PC-3 (cell line): ENCODE results near the gene NFIX. TPM values are rescaled to one million over a fixed set of nuclear protein-coding genes. Genes with fewer than 3 reads are reported as not detected.

Experiments
- ATAC-seq: fragments of 200-7000 bp; cut with Tn5 transposase; 2 replicates; pipeline ENCODE4 v1.9.1; 2020; ENCODE audit warnings: mild to moderate bottlenecking, moderate library complexity
- BruUV-seq: library from RNA; stranded (reverse); fragments of 400-500 nt; replicated peaks from 2 replicates; lab custom pipeline; 2021; lab: Mats Ljungman, UMichigan
- CTCF ChIA-PET: fragments of 300-600 bp; sonication (Branson Sonifier 250); formaldehyde crosslinking; loops from one replicate; lab custom pipeline; 2022; ENCODE audit warnings: antibody characterized with exemption; lab: Charles Lee
- POLR2A ChIA-PET: fragments of 300-600 bp; sonication (Branson Sonifier 250); formaldehyde crosslinking; loops from one replicate; lab custom pipeline; 2022; ENCODE audit warnings: antibody characterized with exemption; ENCODE audit not compliant: unreplicated experiment; lab: Charles Lee
- DNase-seq: peaks from one replicate; pipeline ENCODE4 v3.0.0-alpha.2; 2015
- H2AFZ ChIP-seq: fragments of 300-600 bp; sonication (generic); 2 replicates; pipeline ENCODE4 v1.6.0; 2016; ENCODE audit warnings: antibody characterized with exemption, low read length
- H3F3A ChIP-seq: fragments of 300-600 bp; sonication (generic); one replicate; pipeline ENCODE4 v1.6.0; 2017; ENCODE audit warnings: antibody characterized with exemption, low read length, control low read depth, mild to moderate bottlenecking; ENCODE audit not compliant: unreplicated experiment
- H3K27ac ChIP-seq: fragments of 300-600 bp; sonication (generic); 2 replicates; pipeline ENCODE4 v1.5.1; 2016; ENCODE audit warnings: mild to moderate bottlenecking, low read length
- H3K27me3 ChIP-seq: fragments of 300-600 bp; sonication (generic); 2 replicates; pipeline ENCODE4 v1.6.1; 2016; ENCODE audit warnings: low read length, mixed read lengths
- H3K36me3 ChIP-seq: fragments of 300-600 bp; sonication (generic); 2 replicates; pipeline ENCODE4 v1.6.1; 2016; ENCODE audit warnings: low read depth, mixed run types, low read length, mixed read lengths
- H3K4me1 ChIP-seq: fragments of 300-600 bp; sonication (generic); 2 replicates; pipeline ENCODE4 v1.5.1; 2016; ENCODE audit warnings: low read length; ENCODE audit not compliant: insufficient read depth
- H3K4me2 ChIP-seq: fragments of 300-600 bp; sonication (generic); 2 replicates; pipeline ENCODE4 v1.6.0; 2016; ENCODE audit warnings: low read length
- H3K4me3 ChIP-seq: fragments of 300-600 bp; sonication (generic); 2 replicates; pipeline ENCODE4 v1.5.1; 2016; ENCODE audit warnings: mild to moderate bottlenecking, low read length, mixed read lengths
- H3K79me2 ChIP-seq: fragments of 300-600 bp; sonication (generic); 2 replicates; pipeline ENCODE4 v1.6.1; 2017; ENCODE audit warnings: low read length, mixed read lengths
- H3K9ac ChIP-seq: fragments of 300-600 bp; sonication (generic); 2 replicates; pipeline ENCODE4 v1.6.0; 2016; ENCODE audit warnings: mild to moderate bottlenecking, low read length
- H3K9me2 ChIP-seq: fragments of 300-600 bp; sonication (generic); replicated peaks from 2 replicates; pipeline ENCODE4 v1.6.1; 2016; ENCODE audit warnings: mixed run types, low read length, mixed read lengths
- H3K9me3 ChIP-seq: fragments of 300-600 bp; sonication (generic); 2 replicates; pipeline ENCODE4 v1.6.1; 2016; ENCODE audit warnings: low read length, mixed read lengths
- H4K20me1 ChIP-seq: fragments of 300-600 bp; sonication (generic); 2 replicates; pipeline ENCODE4 v1.6.1; 2016; ENCODE audit warnings: low read length, mixed read lengths
- CTCF ChIP-seq: fragments of 300-600 bp; sonication (generic); conservative IDR thresholded peaks from 2 replicates; pipeline ENCODE4 v1.5.1; 2017; ENCODE audit warnings: antibody characterized with exemption, low read depth, mild to moderate bottlenecking, low read length
- EZH2 ChIP-seq: fragments of 300-600 bp; sonication (generic); IDR thresholded peaks from one replicate; pipeline ENCODE4 v1.6.1; 2017; ENCODE audit warnings: antibody characterized with exemption, mild to moderate bottlenecking, low read length; ENCODE audit not compliant: unreplicated experiment
- EZH2phosphoT487 ChIP-seq: fragments of 300-600 bp; sonication (generic); IDR thresholded peaks from 2 replicates; pipeline ENCODE4 v1.6.1; 2018; ENCODE audit warnings: mild to moderate bottlenecking, antibody characterized with exemption, low read length, borderline replicate concordance
- intact Hi-C: fragments of 100-400 bp; cut with micrococcal nuclease; formaldehyde crosslinking; loops from 2 replicates; pipeline ENCODE4 v1.9.0; 2023
- total RNA-seq: library from RNA; depleted of rRNA; stranded (reverse); fragments of >200 nt; gene quantifications from 2 replicates; pipeline ENCODE4 v1.2.3, GENCODE V29; 2014

The NFIX gene
- total RNA-seq, 1 experiment from 2014 or later = 43.3 TPM

- H4K20me1 ChIP-seq = no peaks in the 10 kb centered on the region
- BruUV-seq = no TSS peak
- peaks cover 20% of the 10 kb centered on the region for H3K79me2 ChIP-seq
- intact Hi-C loops = no loop called here
- no peak overlapping the region for H3K4me3 ChIP-seq
- H3K9me3 ChIP-seq = no peaks in the 10 kb centered on the region
- TF ChIP-seq EZH2 = no peak
- H3K27me3 ChIP-seq = no peaks in the 10 kb centered on the region
- no peak overlapping the region for H3K9ac ChIP-seq
- H3K27ac ChIP-seq = no peak overlapping the region
- POLR2A ChIA-PET = no interaction called here
- DNase-seq (no peak), ATAC-seq (no peak)
- CTCF ChIA-PET = no interaction called here
- no peaks in the 10 kb centered on the region for H3K9me2 ChIP-seq
- H2AFZ ChIP-seq = no peak overlapping the region
- peaks cover 11% of the 10 kb centered on the region for H3K4me1 ChIP-seq
- H3F3A ChIP-seq = peaks cover 8% of the 10 kb centered on the region
- peaks cover 41% of the 10 kb centered on the region; the same call in 1 of the 2 replicates for H3K36me3 ChIP-seq
- H3K4me2 ChIP-seq = no peak overlapping the region
Observed at GRCh38 chr19:13138171-13138915, 143.1 kb downstream of the NFIX start.

- no peak overlapping the region for H2AFZ ChIP-seq
- no peak overlapping the region for H3K27ac ChIP-seq
- DNase-seq (no peak), ATAC-seq (no peak)
- H3K9me2 ChIP-seq = no peaks in the 10 kb centered on the region
- no peaks in the 10 kb centered on the region for H4K20me1 ChIP-seq
- peaks cover 16% of the 10 kb centered on the region for H3K4me1 ChIP-seq
- H3K4me3 ChIP-seq = no peak overlapping the region
- no peaks in the 10 kb centered on the region for H3K27me3 ChIP-seq
- no peak overlapping the region for H3K4me2 ChIP-seq
- no peak for TF ChIP-seq EZH2
- TF ChIP-seq CTCF = no peak
- no peak for TF ChIP-seq EZH2phosphoT487
- H3K79me2 ChIP-seq = peaks cover 15% of the 10 kb centered on the region
- POLR2A ChIA-PET = no interaction called here
- CTCF ChIA-PET = no interaction called here
- peaks cover 41% of the 10 kb centered on the region; the same call in 1 of the 2 replicates for H3K36me3 ChIP-seq
- no peak overlapping the region for H3K9ac ChIP-seq
- BruUV-seq = no TSS peak
- intact Hi-C loops = no loop called here
- H3F3A ChIP-seq = peaks cover 8% of the 10 kb centered on the region
- H3K9me3 ChIP-seq = no peaks in the 10 kb centered on the region
Observed at GRCh38 chr19:13138916-13139198, 143.6 kb downstream of the NFIX start.

GRCh38 chr19:13139633-13140311, 144.5 kb downstream of the NFIX start:
- Histone ChIP-seq H3K36me3 (peaks cover 49% of the 10 kb centered on the region; the same call in 1 of the 2 replicates), H3K9me3 (no peaks in the 10 kb centered on the region), H3K27me3 (no peaks in the 10 kb centered on the region), H2AFZ (no peak overlapping the region), H3K9me2 (no peaks in the 10 kb centered on the region), H3K27ac (no peak overlapping the region), H3F3A (peaks cover 8% of the 10 kb centered on the region), H3K4me2 (no peak overlapping the region), H3K4me3 (no peak overlapping the region), H3K4me1 (peaks cover 23% of the 10 kb centered on the region), H3K79me2 (peaks cover 6% of the 10 kb centered on the region), H4K20me1 (no peaks in the 10 kb centered on the region), H3K9ac (no peak overlapping the region)
- TF ChIP-seq EZH2phosphoT487 (no peak), EZH2 (no peak), CTCF (no peak)
- intact Hi-C loops = no loop called here
- no peak for DNase-seq
- ChIA-PET POLR2A (no interaction called here), CTCF (no interaction called here)
- TSS peak; percentile 26 for BruUV-seq
- ATAC-seq = no peak
